Erythroblast (primary cell): ENCODE data around the gene HNRNPC.

ENCODE experiments used
- GATA1 ChIP-seq: IDR thresholded peaks from 2 replicates; pipeline ENCODE4 v1.6.1; 2011; ENCODE audit warnings: low read depth, mild to moderate bottlenecking, control low read depth, low read length, moderate library complexity
- POLR2A ChIP-seq: IDR thresholded peaks from 2 replicates; pipeline ENCODE4 v1.6.1; 2011; ENCODE audit warnings: mild to moderate bottlenecking, low read length

GRCh38 chr14:21278632-21279031, 9.4 kb upstream of the HNRNPC start:
- no peak for TF ChIP-seq POLR2A
- TF ChIP-seq GATA1, result no peak
